ENCODE data around the gene HAPLN3.

The HAPLN3 gene

GRCh38 chr15:88908697-88909621 lies 13.6 kb upstream of the HAPLN3 start:
- Histone ChIP-seq H3K36me3 (ENCODE audit: control insufficient read depth in 1 of 2, insufficient read depth in 2 of 2, low read length in 2 of 2) (peaks cover 0 to 15% of the 10 kb centered on the region in 2 donors), H3K27ac (ENCODE audit: low read length) (no peak overlapping the region), H3K9me3 (ENCODE audit: control insufficient read depth in 1 of 2, low read length in 2 of 2) (no peaks in the 10 kb centered on the region), H3K4me1 (ENCODE audit: control insufficient read depth in 1 of 2, insufficient read depth in 2 of 2, low read length in 2 of 2) (peaks cover 0 to 18% of the 10 kb centered on the region in 2 donors), H3K4me3 (ENCODE audit: low read depth in 1 of 2, low read length in 2 of 2) (no peak overlapping the region), H3K27me3 (ENCODE audit: low read depth, low read length) (no peaks in the 10 kb centered on the region)

- H3K4me1 ChIP-seq (ENCODE audit: control insufficient read depth in 1 of 2, insufficient read depth in 2 of 2, low read length in 2 of 2) = peaks cover 0 to 18% of the 10 kb centered on the region in 2 donors
- H3K36me3 ChIP-seq (ENCODE audit: control insufficient read depth in 1 of 2, insufficient read depth in 2 of 2, low read length in 2 of 2) = peaks cover 0 to 15% of the 10 kb centered on the region in 2 donors
- no peak overlapping the region for H3K4me3 ChIP-seq (ENCODE audit: low read depth in 1 of 2, low read length in 2 of 2)
- no peaks in the 10 kb centered on the region for H3K27me3 ChIP-seq (ENCODE audit: low read depth, low read length)
- H3K27ac ChIP-seq (ENCODE audit: low read length) = no peak overlapping the region
- H3K9me3 ChIP-seq (ENCODE audit: control insufficient read depth in 1 of 2, low read length in 2 of 2) = no peaks in the 10 kb centered on the region
Observed at GRCh38 chr15:88908123-88908522, 12.8 kb upstream of the HAPLN3 start.

GRCh38 chr15:88907111-88907510 lies 11.8 kb upstream of the HAPLN3 start:
- H3K27ac ChIP-seq (ENCODE audit: low read length) = no peak overlapping the region
- no peak overlapping the region for H3K4me3 ChIP-seq (ENCODE audit: low read depth in 1 of 2, low read length in 2 of 2)
- H3K36me3 ChIP-seq (ENCODE audit: control insufficient read depth in 1 of 2, insufficient read depth in 2 of 2, low read length in 2 of 2) = peaks cover 0 to 15% of the 10 kb centered on the region in 2 donors
- no peaks in the 10 kb centered on the region for H3K27me3 ChIP-seq (ENCODE audit: low read depth, low read length)
- no peaks in the 10 kb centered on the region for H3K9me3 ChIP-seq (ENCODE audit: control insufficient read depth in 1 of 2, low read length in 2 of 2)
- peaks cover 0 to 18% of the 10 kb centered on the region in 2 donors for H3K4me1 ChIP-seq (ENCODE audit: control insufficient read depth in 1 of 2, insufficient read depth in 2 of 2, low read length in 2 of 2)

GRCh38 chr15:88906551-88906950 lies 11.2 kb upstream of the HAPLN3 start:
- peaks cover 0 to 15% of the 10 kb centered on the region in 2 donors for H3K36me3 ChIP-seq (ENCODE audit: control insufficient read depth in 1 of 2, insufficient read depth in 2 of 2, low read length in 2 of 2)
- H3K27ac ChIP-seq (ENCODE audit: low read length) = no peak overlapping the region
- no peaks in the 10 kb centered on the region for H3K27me3 ChIP-seq (ENCODE audit: low read depth, low read length)
- peaks cover 0 to 18% of the 10 kb centered on the region in 2 donors for H3K4me1 ChIP-seq (ENCODE audit: control insufficient read depth in 1 of 2, insufficient read depth in 2 of 2, low read length in 2 of 2)
- no peaks in the 10 kb centered on the region for H3K9me3 ChIP-seq (ENCODE audit: control insufficient read depth in 1 of 2, low read length in 2 of 2)
- no peak overlapping the region for H3K4me3 ChIP-seq (ENCODE audit: low read depth in 1 of 2, low read length in 2 of 2)

GRCh38 chr15:88906130-88906529 lies 10.8 kb upstream of the HAPLN3 start:
- H3K27ac ChIP-seq (ENCODE audit: low read length) = no peak overlapping the region
- H3K9me3 ChIP-seq (ENCODE audit: control insufficient read depth in 1 of 2, low read length in 2 of 2) = no peaks in the 10 kb centered on the region
- no peak overlapping the region for H3K4me3 ChIP-seq (ENCODE audit: low read depth in 1 of 2, low read length in 2 of 2)
- H3K4me1 ChIP-seq (ENCODE audit: control insufficient read depth in 1 of 2, insufficient read depth in 2 of 2, low read length in 2 of 2) = peaks cover 0 to 18% of the 10 kb centered on the region in 2 donors
- H3K36me3 ChIP-seq (ENCODE audit: control insufficient read depth in 1 of 2, insufficient read depth in 2 of 2, low read length in 2 of 2) = peaks cover 0 to 15% of the 10 kb centered on the region in 2 donors
- H3K27me3 ChIP-seq (ENCODE audit: low read depth, low read length) = no peaks in the 10 kb centered on the region

GRCh38 chr15:88905576-88905975 lies 10.2 kb upstream of the HAPLN3 start:
- Histone ChIP-seq H3K27me3 (ENCODE audit: low read depth, low read length) (no peaks in the 10 kb centered on the region), H3K4me3 (ENCODE audit: low read depth in 1 of 2, low read length in 2 of 2) (no peak overlapping the region), H3K4me1 (ENCODE audit: control insufficient read depth in 1 of 2, insufficient read depth in 2 of 2, low read length in 2 of 2) (peaks cover 0 to 12% of the 10 kb centered on the region in 2 donors), H3K27ac (ENCODE audit: low read length) (no peak overlapping the region), H3K36me3 (ENCODE audit: control insufficient read depth in 1 of 2, insufficient read depth in 2 of 2, low read length in 2 of 2) (peaks cover 0 to 15% of the 10 kb centered on the region in 2 donors), H3K9me3 (ENCODE audit: control insufficient read depth in 1 of 2, low read length in 2 of 2) (no peaks in the 10 kb centered on the region)

- H3K27me3 ChIP-seq (ENCODE audit: low read depth, low read length) = no peaks in the 10 kb centered on the region
- no peak overlapping the region for H3K27ac ChIP-seq (ENCODE audit: low read length)
- H3K9me3 ChIP-seq (ENCODE audit: control insufficient read depth in 1 of 2, low read length in 2 of 2) = no peaks in the 10 kb centered on the region
- H3K4me1 ChIP-seq (ENCODE audit: control insufficient read depth in 1 of 2, insufficient read depth in 2 of 2, low read length in 2 of 2) = peaks cover 0 to 10% of the 10 kb centered on the region in 2 donors
- peaks cover 0 to 12% of the 10 kb centered on the region in 2 donors for H3K36me3 ChIP-seq (ENCODE audit: control insufficient read depth in 1 of 2, insufficient read depth in 2 of 2, low read length in 2 of 2)
- H3K4me3 ChIP-seq (ENCODE audit: low read depth in 1 of 2, low read length in 2 of 2) = no peak overlapping the region
Observed at GRCh38 chr15:88904624-88905327, 9.4 kb upstream of the HAPLN3 start.

DNA sequence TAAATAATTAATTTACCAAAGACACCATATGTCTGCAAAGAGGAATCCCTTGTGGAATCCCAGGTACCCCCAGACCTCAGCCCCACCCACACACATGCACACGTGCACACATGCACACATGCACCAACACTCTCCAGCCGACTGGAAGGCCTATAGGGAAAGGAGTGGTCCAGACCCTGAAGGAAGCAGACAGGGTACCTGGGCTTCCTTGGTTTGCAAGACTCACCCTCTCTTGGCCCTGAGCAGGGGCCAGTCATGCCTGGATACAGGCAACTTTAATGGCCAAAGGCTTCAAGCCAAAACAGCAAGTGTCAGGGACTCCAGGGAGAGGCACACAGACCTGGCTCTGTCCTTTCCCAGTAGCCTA lies 8.9 kb upstream of the HAPLN3 start:
- Histone ChIP-seq H3K36me3 (ENCODE audit: control insufficient read depth in 1 of 2, insufficient read depth in 2 of 2, low read length in 2 of 2) (peaks cover 0 to 12% of the 10 kb centered on the region in 2 donors), H3K27ac (ENCODE audit: low read length) (no peak overlapping the region), H3K4me1 (ENCODE audit: control insufficient read depth in 1 of 2, insufficient read depth in 2 of 2, low read length in 2 of 2) (peaks cover 0 to 10% of the 10 kb centered on the region in 2 donors), H3K27me3 (ENCODE audit: low read depth, low read length) (no peaks in the 10 kb centered on the region), H3K9me3 (ENCODE audit: control insufficient read depth in 1 of 2, low read length in 2 of 2) (no peaks in the 10 kb centered on the region), H3K4me3 (ENCODE audit: low read depth in 1 of 2, low read length in 2 of 2) (no peak overlapping the region)

GRCh38 chr15:88902846-88903245 lies 7.5 kb upstream of the HAPLN3 start:
- peaks cover 0 to 11% of the 10 kb centered on the region in 2 donors for H3K4me1 ChIP-seq (ENCODE audit: control insufficient read depth in 1 of 2, insufficient read depth in 2 of 2, low read length in 2 of 2)
- H3K27ac ChIP-seq (ENCODE audit: low read length) = no peak overlapping the region
- no peaks in the 10 kb centered on the region for H3K9me3 ChIP-seq (ENCODE audit: control insufficient read depth in 1 of 2, low read length in 2 of 2)
- no peaks in the 10 kb centered on the region for H3K27me3 ChIP-seq (ENCODE audit: low read depth, low read length)
- no peak overlapping the region for H3K4me3 ChIP-seq (ENCODE audit: low read depth in 1 of 2, low read length in 2 of 2)
- peaks cover 0 to 11% of the 10 kb centered on the region in 2 donors for H3K36me3 ChIP-seq (ENCODE audit: control insufficient read depth in 1 of 2, insufficient read depth in 2 of 2, low read length in 2 of 2)

DNA sequence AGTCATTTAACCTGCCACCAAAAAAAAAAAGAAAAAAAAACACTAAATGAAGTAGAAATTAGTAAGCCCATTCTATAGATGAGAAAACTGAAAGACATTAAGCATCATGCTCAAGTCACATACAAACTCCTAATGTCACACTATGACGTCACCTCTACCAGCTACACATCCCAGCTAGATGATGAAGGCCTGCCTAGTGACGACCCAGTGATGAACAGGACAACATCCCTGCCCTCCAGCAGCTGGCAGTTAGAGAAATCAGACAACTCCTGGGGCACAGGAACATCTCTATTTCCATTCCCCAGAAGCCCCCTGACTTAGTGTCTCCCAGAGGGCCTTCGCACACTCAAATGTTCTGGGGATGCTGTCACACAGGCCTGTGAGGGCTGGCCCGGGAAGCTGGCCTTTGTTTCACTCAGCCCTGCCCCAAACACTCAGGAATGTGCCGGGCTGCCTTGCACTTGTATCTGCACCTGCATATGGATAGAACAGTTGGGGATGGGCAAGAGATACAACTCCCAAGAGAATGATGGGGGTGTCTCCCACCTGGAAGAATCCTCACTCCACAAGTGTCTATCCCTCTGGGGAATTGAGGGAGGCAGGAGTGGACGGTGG lies 7.0 kb upstream of the HAPLN3 start:
- no peaks in the 10 kb centered on the region for H3K9me3 ChIP-seq (ENCODE audit: control insufficient read depth in 1 of 2, low read length in 2 of 2)
- peaks cover 0 to 17% of the 10 kb centered on the region in 2 donors for H3K4me1 ChIP-seq (ENCODE audit: control insufficient read depth in 1 of 2, insufficient read depth in 2 of 2, low read length in 2 of 2)
- no peaks in the 10 kb centered on the region for H3K27me3 ChIP-seq (ENCODE audit: low read depth, low read length)
- no peak overlapping the region for H3K27ac ChIP-seq (ENCODE audit: low read length)
- H3K4me3 ChIP-seq (ENCODE audit: low read depth in 1 of 2, low read length in 2 of 2) = no peak overlapping the region
- peaks cover 0 to 11% of the 10 kb centered on the region in 2 donors for H3K36me3 ChIP-seq (ENCODE audit: control insufficient read depth in 1 of 2, insufficient read depth in 2 of 2, low read length in 2 of 2)
